ENCODE data around the gene PEX14. TPM values are rescaled to one million over a fixed set of nuclear protein-coding genes. Genes with fewer than 3 reads are reported as not detected.

PEX14 gene
- total and polyA plus RNA-seq, 2 experiments from 2014 or later, result 17.6 to 19.6 TPM

- H3K9me3 Mint-ChIP-seq, result no peaks in the 10 kb centered on the region
- H3K4me1 Mint-ChIP-seq, result peaks cover 20% of the 10 kb centered on the region
- Histone ChIP-seq H3K9me2 (ENCODE audit: insufficient read depth) (no peaks in the 10 kb centered on the region), H4K20me1 (replicated peaks; ENCODE audit: insufficient read depth) (no peaks in the 10 kb centered on the region), H3K4me2 (no peak overlapping the region), H3K27me3 (ENCODE audit: insufficient read depth) (peaks cover 33% of the 10 kb centered on the region), H3K27ac (ENCODE audit: low read depth) (no peak overlapping the region), H3K4me1 (ENCODE audit: insufficient read depth) (peaks cover 19% of the 10 kb centered on the region), H3F3A (replicated peaks; ENCODE audit: low read depth) (peaks cover 14% of the 10 kb centered on the region), H3K4me3 (no peak overlapping the region), H3K79me2 (replicated peaks; ENCODE audit: insufficient read depth) (no peaks in the 10 kb centered on the region), H3K36me3 (ENCODE audit: insufficient read depth) (no peaks in the 10 kb centered on the region), H2AFZ (no peak overlapping the region)
- DNase-seq (ENCODE audit: low spot score) (no peak), ATAC-seq (no peak)
- no peak overlapping the region for H3K27ac Mint-ChIP-seq
- TF ChIP-seq EZH2phosphoT487 (IDR thresholded peaks at IDR 0.05; ENCODE audit: unreplicated experiment) (no peak), STAT1 (IDR thresholded peaks at IDR 0.05; ENCODE audit: unreplicated experiment) (no peak), ZNF114 (CRISPR knock-in tag; IDR thresholded peaks at IDR 0.05) (no peak), CREB1 (CRISPR knock-in tag; IDR thresholded peaks at IDR 0.05; ENCODE audit: low read depth) (no peak), ETS1 (IDR thresholded peaks at IDR 0.05) (no peak)
- peak overlapping the region; percentile 5; the same call in 1 of the 3 replicates for H3K4me3 Mint-ChIP-seq
- peaks cover 18% of the 10 kb centered on the region for H3K27me3 Mint-ChIP-seq (ENCODE audit: insufficient read depth, low read depth, poor library complexity)
- H3K36me3 Mint-ChIP-seq (ENCODE audit: low read depth), result peaks cover 3% of the 10 kb centered on the region; the same call in 1 of the 3 replicates
Measured at GRCh38 chr1:10637400-10637799, 162.7 kb downstream of the PEX14 start.

- H3K4me1 Mint-ChIP-seq, result peaks cover 14% of the 10 kb centered on the region
Measured at GRCh38 chr1:10637834-10638558, 163.2 kb downstream of the PEX14 start.

GRCh38 chr1:10638559-10639005, 163.8 kb downstream of the PEX14 start:
- Mint-ChIP-seq H3K4me1 (peaks cover 8% of the 10 kb centered on the region), H3K27ac (no peak overlapping the region), H3K9me3 (no peaks in the 10 kb centered on the region), H3K36me3 (ENCODE audit: low read depth) (peaks cover 3% of the 10 kb centered on the region; the same call in 1 of the 3 replicates), H3K4me3 (no peak overlapping the region; the same call in 2 of the 3 replicates), H3K27me3 (ENCODE audit: insufficient read depth, low read depth, poor library complexity) (peaks cover 18% of the 10 kb centered on the region)
- Histone ChIP-seq H2AFZ (peak overlapping the region; percentile 84), H3K27me3 (ENCODE audit: insufficient read depth) (peaks cover 33% of the 10 kb centered on the region), H3K27ac (ENCODE audit: low read depth) (no peak overlapping the region), H3K4me2 (peak overlapping the region; percentile 84), H3F3A (replicated peaks; ENCODE audit: low read depth) (peaks cover 14% of the 10 kb centered on the region), H4K20me1 (replicated peaks; ENCODE audit: insufficient read depth) (no peaks in the 10 kb centered on the region), H3K4me3 (peak overlapping the region; percentile 60), H3K4me1 (ENCODE audit: insufficient read depth) (peaks cover 11% of the 10 kb centered on the region), H3K9me2 (ENCODE audit: insufficient read depth) (no peaks in the 10 kb centered on the region), H3K36me3 (ENCODE audit: insufficient read depth) (no peaks in the 10 kb centered on the region), H3K79me2 (replicated peaks; ENCODE audit: insufficient read depth) (no peaks in the 10 kb centered on the region)
- ATAC-seq (peak; percentile 7), DNase-seq (ENCODE audit: low spot score) (peak; percentile 59)
- TF ChIP-seq ZNF114 (CRISPR knock-in tag; IDR thresholded peaks at IDR 0.05), result no peak
- no peak for TF ChIP-seq EZH2phosphoT487 (IDR thresholded peaks at IDR 0.05; ENCODE audit: unreplicated experiment)
- TF ChIP-seq ZNF331 (CRISPR knock-in tag; IDR thresholded peaks at IDR 0.05; ENCODE audit: low read depth), result no peak
- TF ChIP-seq REST (IDR thresholded peaks at IDR 0.05; ENCODE audit: unreplicated experiment), result no peak
- TF ChIP-seq STAT1 (IDR thresholded peaks at IDR 0.05; ENCODE audit: unreplicated experiment), result no peak
- TF ChIP-seq NANOG (IDR thresholded peaks at IDR 0.05; ENCODE audit: borderline replicate concordance), result no peak

More at GRCh38 chr1:10637834-10638558, 163.2 kb downstream of the PEX14 start:
- H3K4me3 Mint-ChIP-seq, result peak overlapping the region; percentile 5; the same call in 1 of the 3 replicates
- peaks cover 3% of the 10 kb centered on the region; the same call in 1 of the 3 replicates for H3K36me3 Mint-ChIP-seq (ENCODE audit: low read depth)
- Histone ChIP-seq H4K20me1 (replicated peaks; ENCODE audit: insufficient read depth) (no peaks in the 10 kb centered on the region), H3F3A (replicated peaks; ENCODE audit: low read depth) (peaks cover 14% of the 10 kb centered on the region), H3K9me2 (ENCODE audit: insufficient read depth) (no peaks in the 10 kb centered on the region), H3K27ac (ENCODE audit: low read depth) (no peak overlapping the region), H3K27me3 (ENCODE audit: insufficient read depth) (peaks cover 33% of the 10 kb centered on the region), H3K4me3 (peak overlapping the region; percentile 60), H3K79me2 (replicated peaks; ENCODE audit: insufficient read depth) (no peaks in the 10 kb centered on the region), H2AFZ (peak overlapping the region; percentile 84), H3K36me3 (ENCODE audit: insufficient read depth) (no peaks in the 10 kb centered on the region), H3K4me2 (peak overlapping the region; percentile 84), H3K4me1 (ENCODE audit: insufficient read depth) (peaks cover 13% of the 10 kb centered on the region)
- ATAC-seq, result peak; percentile 2; the same call in 2 of the 3 replicates
- peak; percentile 44 for TF ChIP-seq EZH2 (IDR thresholded peaks at IDR 0.05; ENCODE audit: low read depth, unreplicated experiment)
- TF ChIP-seq NANOG (IDR thresholded peaks at IDR 0.05; ENCODE audit: borderline replicate concordance), result no peak
- no peak for DNase-seq (ENCODE audit: low spot score)
- peaks cover 18% of the 10 kb centered on the region for H3K27me3 Mint-ChIP-seq (ENCODE audit: insufficient read depth, low read depth, poor library complexity)
- no peak overlapping the region for H3K27ac Mint-ChIP-seq
- no peaks in the 10 kb centered on the region for H3K9me3 Mint-ChIP-seq

All from GM23338 (cell line).